GM19023 (cell line): ENCODE results near the gene ATG16L2.
"Not testable (repeated sequence)": the region's sequence is repeated elsewhere in the genome, so short reads cannot be mapped to it uniquely, and the experiment has no call there.

Experiments used
- ATAC-seq: cut with Tn5 transposase; IDR thresholded peaks from one replicate; pipeline ENCODE4 v1.9.1; 2021; ENCODE audit warnings: mild to moderate bottlenecking, moderate library complexity; ENCODE audit not compliant: unreplicated experiment

The ATG16L2 gene

DNA sequence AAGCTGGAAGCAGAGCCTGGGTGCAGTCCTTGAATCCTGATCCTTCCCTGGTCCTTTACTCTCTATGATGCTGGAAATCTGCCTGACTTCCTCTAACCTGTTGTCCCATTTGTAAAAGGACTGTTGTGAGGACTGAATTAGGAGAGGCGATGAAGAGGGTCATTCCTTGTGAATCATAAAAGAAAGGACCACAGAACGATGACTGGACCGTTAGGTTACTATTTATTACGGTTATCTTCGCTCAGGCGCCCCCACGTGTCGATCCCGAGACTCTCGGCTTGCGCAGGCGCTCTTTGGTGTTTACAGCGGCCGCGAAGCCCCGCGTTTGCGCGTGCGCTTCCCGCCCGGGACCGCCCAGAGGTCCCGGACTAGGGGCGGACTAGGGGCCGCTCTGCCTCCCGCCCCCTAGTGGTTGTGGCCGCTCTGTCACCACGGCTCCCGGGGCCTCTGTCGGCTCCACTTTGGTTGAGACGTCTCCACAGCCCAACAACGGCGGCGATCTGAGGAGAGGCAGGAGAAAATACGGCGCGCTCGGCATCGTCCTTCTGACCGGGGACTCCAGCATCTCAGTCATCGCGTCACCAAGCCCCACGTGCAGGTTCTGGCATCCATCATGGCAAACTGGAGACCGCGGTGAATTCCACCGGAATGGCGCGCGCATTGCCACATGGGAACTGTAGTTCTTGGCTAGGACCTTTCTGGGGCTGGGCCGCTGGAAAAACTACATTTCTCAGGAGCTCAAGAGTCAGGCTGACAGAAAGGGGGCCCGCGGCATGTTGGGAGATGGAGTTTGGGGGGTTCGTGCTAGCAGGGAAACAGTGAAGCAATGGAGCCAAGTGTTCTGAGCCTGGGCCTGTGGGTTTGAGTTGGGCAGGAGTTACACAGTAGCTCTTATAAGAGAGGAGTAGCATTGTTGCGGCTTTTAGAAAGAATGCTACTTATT, 20.5 kb upstream of the ATG16L2 start, which contains the start of gene STARD10:
Gene STARD10 (minus strand): TSS at position 623 of the 943 bp plus-strand sequence. CDS start 12,866 bp downstream, outside the sequence.
- ATAC-seq, result peak; percentile 92

DNA sequence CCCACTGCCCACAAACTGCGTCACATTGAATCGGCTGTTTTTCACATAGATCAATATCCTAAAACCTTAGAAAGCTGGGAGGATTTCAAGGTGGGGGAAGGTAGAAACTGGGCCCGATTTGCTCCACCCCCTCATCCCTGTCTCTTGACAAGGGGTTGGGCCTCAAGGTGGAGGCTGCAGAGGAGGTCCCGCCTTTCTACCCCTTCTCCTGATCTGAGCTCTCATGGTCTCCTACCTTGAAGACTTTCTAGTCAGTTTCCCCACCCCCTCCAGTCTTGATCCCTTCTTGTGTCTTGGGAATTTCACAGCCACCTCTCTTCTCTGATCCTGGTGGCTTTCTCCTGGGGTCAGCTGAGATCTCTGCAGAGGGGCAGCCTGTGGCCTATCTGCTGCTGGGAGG, 15.8 kb upstream of the ATG16L2 start:
- ATAC-seq, result no peak

DNA sequence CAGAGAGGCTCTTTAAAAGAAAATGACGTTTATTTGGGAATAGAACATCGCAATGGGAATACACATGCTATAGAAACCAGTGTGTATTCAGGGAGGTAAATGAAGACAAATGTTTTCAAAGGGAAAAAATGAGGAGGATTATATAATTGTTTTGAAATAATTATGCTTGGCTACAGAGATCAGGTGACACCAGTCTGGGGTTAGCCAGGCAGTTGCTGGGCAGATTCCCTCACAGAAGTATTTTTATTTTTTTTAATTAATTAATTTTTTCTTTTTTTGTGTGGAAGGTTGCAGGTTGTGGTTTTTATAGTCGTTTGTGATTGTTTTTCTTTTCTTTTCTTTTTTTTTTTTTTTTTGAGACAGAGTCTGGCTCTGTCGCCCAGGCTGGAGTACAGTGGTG, 14.8 kb upstream of the ATG16L2 start:
- ATAC-seq, result no peak

DNA sequence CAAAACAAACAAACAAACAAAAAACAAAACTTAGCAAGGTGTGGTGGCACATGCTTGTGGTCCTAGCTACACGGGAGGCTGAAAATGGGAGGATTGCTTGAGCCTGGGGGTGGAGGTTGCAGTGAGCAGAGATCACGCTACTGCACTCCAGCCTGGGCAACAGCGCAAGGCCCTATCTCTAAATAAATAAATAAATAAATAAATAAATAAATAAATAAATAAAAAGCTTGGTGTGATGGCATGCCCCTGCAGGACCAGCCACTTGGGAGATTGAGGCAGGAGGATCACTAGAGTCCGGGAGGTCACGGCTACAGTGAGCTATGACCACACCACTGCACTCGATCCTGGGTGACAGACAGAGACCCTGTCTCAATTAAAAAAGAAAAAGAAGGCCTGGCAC, 11.4 kb upstream of the ATG16L2 start:
- no peak for ATAC-seq

DNA sequence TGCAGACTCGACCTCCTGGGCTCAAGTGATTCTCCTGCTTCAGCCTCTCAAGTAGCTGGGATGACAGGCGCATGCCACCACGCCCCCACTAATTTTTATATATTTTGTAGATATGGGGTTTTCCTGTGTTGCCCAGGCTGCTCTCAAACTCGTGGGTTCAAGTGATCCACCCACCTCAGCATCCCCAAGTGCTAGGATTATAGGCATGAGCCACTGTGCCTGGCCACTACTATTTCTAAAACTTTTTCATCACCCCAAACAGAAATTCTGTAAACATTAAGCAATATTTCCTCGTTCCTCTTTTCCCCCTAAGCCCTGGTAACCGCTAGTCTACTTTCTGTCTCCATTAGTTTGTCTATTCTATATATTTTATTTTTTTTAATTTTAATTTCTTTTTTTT, 9.0 kb upstream of the ATG16L2 start:
- ATAC-seq, result no peak

DNA sequence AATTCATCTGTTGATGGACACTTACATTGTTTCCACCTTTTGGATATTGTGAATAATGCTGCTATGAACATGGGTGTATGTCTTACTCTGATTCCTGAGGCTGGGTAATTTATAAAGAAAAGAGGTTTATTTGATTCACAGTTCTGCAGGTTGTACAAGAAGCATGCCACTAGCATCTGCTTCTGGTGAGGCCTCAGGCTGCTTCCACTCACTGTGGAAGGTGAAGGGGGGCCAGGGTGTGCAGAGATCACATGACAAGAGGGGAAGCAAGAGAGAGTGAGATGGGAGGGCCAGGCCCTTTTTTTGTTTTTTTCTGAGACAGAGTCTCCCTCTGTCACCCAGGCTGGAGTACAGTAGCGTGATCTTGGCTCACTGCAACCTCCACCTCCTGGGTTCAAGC, 7.8 kb upstream of the ATG16L2 start:
- ATAC-seq, result not testable (repeated sequence)

DNA sequence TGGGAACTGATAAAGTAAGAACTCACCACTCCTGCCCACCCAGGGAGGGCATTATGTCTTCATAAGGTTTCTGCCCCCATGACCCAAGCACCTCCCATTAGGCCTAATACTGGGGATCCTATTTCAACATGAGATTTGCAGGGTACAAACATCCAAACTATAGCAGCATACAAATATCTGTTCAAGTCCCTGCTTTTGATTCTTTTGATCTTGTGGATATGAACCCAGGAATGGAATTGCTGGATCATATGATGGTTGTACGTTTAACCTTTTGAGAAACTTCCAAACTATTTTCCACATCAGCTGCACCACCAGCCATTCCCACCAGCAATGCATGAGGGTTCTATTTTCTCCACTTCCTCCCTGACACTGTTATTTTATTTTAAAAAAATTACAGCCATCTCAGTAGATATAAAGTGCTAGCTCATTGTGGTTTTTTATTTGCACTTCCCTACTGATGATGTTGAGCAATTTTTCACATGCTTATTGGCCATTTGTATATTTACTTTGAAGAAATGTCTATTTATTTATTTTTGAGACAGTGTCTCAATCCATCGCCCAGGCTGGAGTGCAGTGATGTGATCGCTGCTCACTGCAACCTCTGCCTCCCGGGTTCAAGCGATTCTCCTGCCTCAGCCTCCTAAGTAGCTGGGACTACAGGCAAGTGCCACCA, 7.1 kb upstream of the ATG16L2 start:
- no peak for ATAC-seq

DNA sequence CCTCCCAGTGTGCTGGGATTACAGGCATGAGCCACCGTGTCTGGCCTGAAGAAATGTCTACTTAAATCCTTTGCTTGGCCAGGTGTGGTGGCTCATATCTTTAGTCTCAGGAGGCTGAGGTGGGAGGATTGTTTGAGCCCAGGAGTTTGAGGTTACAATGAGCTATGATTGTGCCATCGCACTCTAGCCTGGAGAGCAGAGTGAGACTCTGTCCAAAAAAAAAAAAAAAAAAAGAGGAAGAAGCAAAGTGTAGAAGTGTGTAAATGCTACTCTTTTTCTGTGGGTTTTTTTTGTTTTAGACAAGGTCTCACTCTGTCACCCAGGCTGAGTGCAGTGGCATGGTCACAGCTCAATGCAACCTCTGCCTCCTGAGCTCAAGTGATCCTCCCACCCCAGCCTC, 6.4 kb upstream of the ATG16L2 start:
- ATAC-seq, result no peak

DNA sequence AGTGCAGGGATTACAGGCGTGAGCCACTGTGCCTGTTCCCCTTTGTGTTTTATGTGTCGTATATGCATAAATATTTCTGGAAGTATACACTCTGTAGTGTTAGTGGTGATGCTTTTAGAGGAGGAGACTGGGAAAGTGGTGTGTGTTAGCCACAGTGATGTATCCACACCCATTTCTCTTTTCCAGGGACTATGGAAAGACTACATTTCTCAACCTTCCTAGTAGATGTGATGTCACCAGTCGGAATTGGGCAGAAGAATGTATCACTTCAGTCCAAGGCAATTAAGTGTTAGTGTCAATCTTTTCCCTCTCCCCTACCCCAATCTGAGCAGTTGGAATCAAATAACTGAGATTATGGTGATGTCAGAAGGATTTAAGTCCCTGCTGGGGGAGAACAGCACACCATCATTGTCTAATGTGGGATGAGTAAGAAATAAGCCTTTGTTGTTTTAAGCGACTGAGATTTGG, 5.8 kb upstream of the ATG16L2 start:
- ATAC-seq, result no peak

DNA sequence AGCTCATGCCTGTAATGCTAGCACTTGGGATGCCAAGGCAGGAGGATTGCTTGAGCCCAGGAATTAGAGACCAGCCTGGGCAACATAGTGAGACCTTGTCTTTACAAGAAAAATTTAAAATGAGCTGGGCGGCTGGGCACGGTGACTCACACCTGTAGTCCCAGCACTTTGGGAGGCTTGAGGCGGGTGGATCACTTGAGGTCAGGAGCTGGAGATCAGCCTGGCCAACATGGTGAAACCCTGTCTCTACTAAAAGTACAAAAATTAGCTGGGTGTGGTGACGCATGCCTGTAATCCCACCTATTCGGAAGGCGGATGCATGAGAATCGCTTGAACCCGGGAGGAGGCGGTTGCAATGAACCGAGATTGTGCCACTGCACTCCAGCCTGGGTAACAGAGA, 2.5 kb upstream of the ATG16L2 start:
- not testable (repeated sequence) for ATAC-seq

DNA sequence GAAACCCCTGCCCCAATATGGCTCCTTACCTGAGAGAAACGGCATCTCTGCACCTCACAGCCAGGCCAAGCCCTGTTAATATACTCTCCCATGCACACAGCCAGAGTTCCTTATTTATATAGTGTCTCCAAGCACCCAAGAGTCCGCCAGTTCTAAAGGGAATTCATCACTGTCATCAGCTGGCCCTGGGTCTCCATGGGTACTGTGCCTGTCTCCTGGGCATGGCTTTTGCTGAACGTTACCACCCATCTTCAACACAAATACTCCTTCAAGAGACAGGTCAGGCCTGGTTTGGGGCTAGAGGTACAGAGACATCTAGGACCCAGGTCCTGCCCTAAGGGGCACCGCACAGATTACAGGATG, 1.6 kb upstream of the ATG16L2 start:
- no peak for ATAC-seq

DNA sequence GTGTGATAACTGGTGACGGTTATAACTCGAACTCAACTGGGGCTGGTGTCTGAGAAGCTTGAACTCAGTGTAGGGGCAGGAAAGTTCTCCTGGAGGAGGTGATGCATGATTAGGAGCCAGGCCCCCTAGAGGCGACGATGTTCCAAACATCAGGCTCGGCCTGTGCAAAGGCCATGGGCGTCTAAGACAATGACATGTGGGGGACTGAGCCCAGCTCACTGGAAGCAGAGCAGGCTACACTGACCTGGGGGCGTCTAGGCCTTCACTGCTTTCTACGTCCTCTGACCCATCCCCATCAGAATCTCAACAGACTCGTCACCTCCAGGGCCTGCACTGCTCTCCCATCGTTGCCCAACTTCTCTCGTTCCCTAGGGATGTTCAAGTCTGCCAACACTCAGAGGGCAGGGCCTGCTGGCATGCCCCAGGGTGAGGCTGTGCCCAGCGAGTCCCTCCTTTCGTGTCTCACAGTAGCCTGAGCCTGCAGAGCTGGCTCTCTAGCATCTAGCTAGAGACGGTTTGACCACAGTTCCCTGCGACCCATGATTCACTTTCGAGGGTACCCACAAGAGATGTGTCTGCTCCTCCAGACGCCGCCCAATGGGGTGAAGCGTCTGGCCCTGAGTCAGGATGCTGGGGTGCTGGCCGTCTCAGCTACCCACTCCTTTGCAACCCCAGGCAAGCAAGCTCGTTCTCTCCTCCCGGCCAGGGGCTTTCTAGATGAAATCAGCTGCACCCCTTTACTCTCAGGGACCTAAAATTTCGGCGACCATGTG, 1.1 kb upstream of the ATG16L2 start:
- ATAC-seq, result peak; percentile 24

DNA sequence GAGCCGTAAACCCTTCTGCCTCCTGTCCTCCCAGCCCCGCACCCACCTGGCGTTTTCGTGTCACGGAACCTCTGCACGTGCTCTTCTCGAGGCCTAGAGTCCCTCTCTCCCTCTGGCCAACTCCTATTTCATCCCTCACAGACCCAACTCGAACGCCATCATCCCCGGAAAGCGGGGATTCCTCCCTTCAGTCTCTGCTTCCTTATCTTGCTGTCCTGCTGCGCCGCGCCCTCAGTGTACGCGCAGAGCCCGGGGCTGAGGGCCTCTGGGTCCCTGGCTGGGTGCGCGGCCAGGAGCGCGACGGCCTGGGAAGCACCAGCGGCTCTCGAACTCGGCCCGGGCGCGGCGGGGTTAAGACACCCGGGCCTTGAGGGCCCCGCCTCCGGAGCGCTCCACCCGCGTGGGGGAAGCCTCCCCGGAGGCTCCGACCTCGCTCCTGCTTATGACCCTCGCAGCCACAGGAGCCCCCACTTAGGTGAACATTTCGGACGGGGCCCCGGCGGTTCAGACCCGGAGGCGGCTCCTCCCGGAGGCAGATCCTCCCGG, 398 bp upstream of the ATG16L2 start:
- peak; percentile 55 for ATAC-seq

DNA sequence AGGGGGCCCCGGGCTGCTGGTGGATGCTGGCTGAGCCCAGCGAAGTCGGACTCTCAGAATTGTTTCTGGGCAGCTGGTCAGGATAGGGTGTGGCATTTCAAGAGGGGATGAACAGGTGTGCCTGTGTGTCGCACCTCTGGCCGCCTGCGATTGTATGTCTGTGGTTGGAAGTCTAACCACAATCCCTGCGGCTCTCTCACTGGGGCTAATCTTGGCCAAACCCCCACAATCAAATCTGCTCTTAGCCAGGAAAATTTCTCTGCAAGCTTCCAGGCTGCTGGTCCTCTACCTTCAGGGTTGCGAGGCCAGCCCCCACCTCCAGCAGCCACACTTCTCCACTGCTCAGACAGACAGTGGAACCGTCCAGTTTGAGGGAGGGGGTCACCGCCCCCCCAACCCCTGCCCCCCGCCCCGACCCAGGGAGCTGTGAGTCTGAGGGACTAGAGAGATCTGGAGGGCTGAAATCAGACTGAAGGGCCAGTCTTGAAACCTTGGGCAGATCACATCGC, 953 bp downstream of the ATG16L2 start:
- no peak for ATAC-seq

DNA sequence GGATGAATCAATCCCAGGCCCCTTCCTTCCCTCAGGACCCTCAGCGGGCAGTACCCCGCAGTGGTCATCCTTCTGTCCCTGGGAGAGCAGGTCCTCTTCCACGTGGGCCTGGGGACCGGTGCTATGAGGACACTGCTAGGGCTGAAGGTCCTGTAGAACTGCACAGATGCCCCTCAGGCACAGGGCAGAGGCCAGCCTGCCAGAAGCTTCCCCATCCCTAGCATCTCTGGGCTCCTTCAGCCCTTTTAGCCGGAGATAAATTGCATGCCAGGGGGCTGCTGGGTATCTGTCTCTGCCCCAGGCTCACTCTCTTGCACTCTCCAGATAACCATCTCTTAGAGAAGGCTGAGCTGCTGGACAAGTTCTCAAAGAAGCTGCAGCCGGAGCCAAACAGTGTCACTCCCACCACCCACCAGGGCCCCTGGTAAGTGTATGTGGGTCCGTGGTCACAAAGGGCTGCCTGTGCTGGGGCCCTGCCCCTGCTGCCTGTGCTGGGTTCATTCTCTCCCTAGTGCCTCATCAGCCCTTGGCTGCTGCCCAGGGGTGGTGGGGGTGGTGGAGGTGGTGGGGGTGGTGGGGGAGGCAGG, 2.3 kb downstream of the ATG16L2 start:
- ATAC-seq, result no peak

DNA sequence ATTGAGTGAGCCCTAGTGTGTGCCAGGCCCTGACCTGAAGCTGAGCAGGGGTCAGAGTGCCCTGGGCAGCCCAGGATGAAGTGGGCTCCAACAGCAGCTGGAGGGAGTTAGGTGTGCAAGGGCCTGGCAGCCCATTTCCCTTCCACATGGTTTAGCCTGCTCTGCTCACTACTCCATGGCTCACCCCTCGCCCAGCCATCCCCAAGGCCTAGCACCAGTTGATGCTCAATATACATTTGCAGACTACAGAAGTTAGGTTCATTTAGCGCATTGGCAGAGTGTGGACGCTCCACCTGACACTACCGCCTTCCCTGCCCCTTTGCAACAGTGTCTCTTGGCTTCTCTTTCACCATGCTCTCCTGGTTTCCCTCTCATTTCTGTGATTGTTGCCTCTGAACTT, 3.8 kb downstream of the ATG16L2 start:
- ATAC-seq, result no peak

DNA sequence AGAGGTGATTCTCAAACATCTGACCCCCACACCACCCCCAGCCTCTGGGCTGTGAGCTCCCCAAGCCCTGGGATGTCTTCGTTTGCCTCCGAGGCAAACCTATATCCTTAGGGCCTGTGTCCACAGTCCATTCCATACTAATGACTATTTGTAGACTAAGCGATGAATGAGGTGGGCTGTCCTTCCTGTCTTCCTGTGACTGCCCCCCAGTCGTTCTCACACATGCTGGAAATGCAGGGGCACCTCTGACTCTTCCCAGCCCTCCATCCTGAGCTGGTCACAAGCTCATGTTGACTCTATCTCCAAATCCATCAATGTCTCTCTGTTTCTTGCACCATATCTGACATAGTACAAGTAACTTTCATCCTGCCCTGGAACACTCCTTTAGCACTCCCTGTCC, 4.8 kb downstream of the ATG16L2 start:
- no peak for ATAC-seq

DNA sequence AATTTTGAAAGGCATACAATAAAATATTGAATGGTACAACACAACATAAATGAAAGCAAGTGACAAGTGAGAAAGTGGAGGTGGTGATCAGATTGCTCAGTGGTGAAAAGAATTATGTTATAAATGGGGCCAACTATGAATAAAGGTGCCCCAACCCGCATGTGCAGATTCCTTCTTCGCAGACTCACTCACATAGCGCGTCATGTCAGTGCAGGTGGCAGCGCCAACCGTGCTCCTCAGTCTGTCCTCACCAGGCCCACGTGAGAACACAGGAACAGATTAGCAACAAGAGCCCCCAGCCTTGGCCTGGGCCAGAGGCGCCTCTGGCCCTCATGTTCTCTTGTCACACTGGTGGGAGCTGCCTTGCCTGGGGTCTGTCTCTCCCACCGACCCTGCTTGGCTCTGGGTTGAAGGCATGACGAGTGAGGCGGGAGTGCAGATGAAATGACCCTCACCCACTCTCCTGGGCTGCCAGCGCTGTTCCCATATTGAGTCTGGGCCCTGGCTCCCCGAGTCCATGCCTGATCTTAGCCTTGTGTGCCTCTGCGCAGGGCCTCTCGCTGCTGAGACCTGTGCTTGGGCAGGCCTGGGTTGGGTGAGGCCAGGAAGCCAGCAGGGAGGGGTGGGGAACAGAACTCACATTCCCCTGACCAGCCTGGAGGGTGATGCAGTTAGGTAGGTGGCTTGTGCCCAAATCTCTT, 6.4 kb downstream of the ATG16L2 start:
- no peak for ATAC-seq

DNA sequence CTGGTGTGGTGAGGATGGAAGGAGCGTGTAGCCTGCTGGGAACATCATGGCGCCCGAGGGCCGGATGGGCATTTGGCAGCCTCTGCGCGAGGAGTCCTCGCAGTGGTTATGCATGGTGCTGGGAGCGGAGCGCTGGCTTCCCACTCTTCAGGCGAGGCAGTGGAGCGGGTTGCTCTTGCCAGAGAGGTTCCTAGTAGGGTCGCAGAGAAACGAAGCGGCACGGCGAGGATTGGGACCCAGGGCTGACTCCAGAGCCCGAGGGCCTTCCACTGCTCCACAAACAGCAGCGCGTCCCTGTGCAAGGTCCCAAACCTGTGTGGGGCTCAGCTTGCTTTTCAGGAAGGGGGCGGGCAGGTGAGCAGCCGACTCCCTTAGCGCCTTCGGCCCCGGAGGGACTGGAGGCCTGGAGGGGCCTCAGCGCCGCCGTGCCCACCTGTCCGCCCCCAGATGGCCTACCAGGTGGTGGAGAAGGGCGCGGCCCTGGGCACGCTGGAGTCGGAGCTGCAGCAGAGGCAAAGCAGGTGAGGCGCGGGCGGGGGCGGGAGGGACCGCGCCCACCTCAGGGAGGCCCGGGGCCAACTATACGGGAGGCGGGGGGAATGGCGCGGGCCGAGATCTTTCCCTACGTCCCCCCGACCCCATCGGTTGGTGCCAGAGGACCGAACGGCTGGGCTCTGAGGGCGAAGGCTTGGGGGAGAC, 7.2 kb downstream of the ATG16L2 start:
- ATAC-seq, result no peak
